GM20431 (cell line): Measurements from ENCODE around the gene NUP93.
"Not testable (repeated sequence)": the region's sequence is repeated elsewhere in the genome, so short reads cannot be mapped to it uniquely, and the experiment has no call there.

ENCODE experiments used
- in situ Hi-C: fragments of 300-500 bp; cut with MseI, MboI; formaldehyde crosslinking; loops from one replicate; pipeline ENCODE4 v1.15.0; 2020; ENCODE audit warnings: low sequenced_read_pairs; ENCODE audit not compliant: unreplicated experiment

The NUP93 gene

GRCh38 chr16:56879276-56879675 lies 149.3 kb downstream of the NUP93 start:
- in situ Hi-C loops, result no loop called here

- in situ Hi-C loops, result no loop called here
These were observed 150.2 kb downstream of the NUP93 start for GRCh38 chr16:56880176-56880575.

- in situ Hi-C loops, result no loop called here
These were observed 150.8 kb downstream of the NUP93 start for GRCh38 chr16:56880685-56881084.

- in situ Hi-C loops, result no loop called here
These were observed 152.3 kb downstream of the NUP93 start for GRCh38 chr16:56882077-56882800.

- in situ Hi-C loops, result no loop called here
These were observed 153.7 kb downstream of the NUP93 start for GRCh38 chr16:56883586-56883985.

- in situ Hi-C loops, result no loop called here
These were observed 154.2 kb downstream of the NUP93 start for GRCh38 chr16:56884026-56884582.

- in situ Hi-C loops, result not testable (repeated sequence)
These were observed 155.0 kb downstream of the NUP93 start for GRCh38 chr16:56884929-56885328.

GRCh38 chr16:56885446-56886162 lies 155.7 kb downstream of the NUP93 start:
- in situ Hi-C loops, result no loop called here

GRCh38 chr16:56886296-56886695 lies 156.4 kb downstream of the NUP93 start:
- in situ Hi-C loops, result no loop called here

- in situ Hi-C loops, result no loop called here
These were observed 156.9 kb downstream of the NUP93 start for GRCh38 chr16:56886826-56887225.

- in situ Hi-C loops, result no loop called here
These were observed 158.9 kb downstream of the NUP93 start for GRCh38 chr16:56888806-56889205.

- in situ Hi-C loops, result no loop called here
These were observed 159.3 kb downstream of the NUP93 start for GRCh38 chr16:56889206-56889605.

- in situ Hi-C loops, result no loop called here
These were observed 161.8 kb downstream of the NUP93 start for GRCh38 chr16:56891685-56892084.

GRCh38 chr16:56892705-56893104 lies 162.8 kb downstream of the NUP93 start:
- in situ Hi-C loops, result no loop called here

GRCh38 chr16:56894331-56894917 lies 164.5 kb downstream of the NUP93 start:
- in situ Hi-C loops, result no loop called here

- in situ Hi-C loops, result no loop called here
These were observed 165.9 kb downstream of the NUP93 start for GRCh38 chr16:56895813-56896212.

GRCh38 chr16:56896244-56896643 lies 166.3 kb downstream of the NUP93 start:
- in situ Hi-C loops, result no loop called here

GRCh38 chr16:56897026-56897799 lies 167.3 kb downstream of the NUP93 start:
- in situ Hi-C loops, result no loop called here

- in situ Hi-C loops, result no loop called here
These were observed 168.9 kb downstream of the NUP93 start for GRCh38 chr16:56898847-56899246.
